NT2/D1 (cell line): ENCODE data around the gene CSRP2.

Source experiments
- YY1 ChIP-seq: IDR thresholded peaks from 2 replicates; pipeline ENCODE4 v1.6.1; 2011; ENCODE audit not compliant: insufficient read length, insufficient read depth
- ZNF274 ChIP-seq: IDR thresholded peaks from 2 replicates; pipeline ENCODE4 v1.6.1; 2011; ENCODE audit warnings: mild to moderate bottlenecking, low read depth, low read length

- no peak for TF ChIP-seq YY1
- TF ChIP-seq ZNF274: no peak
These were observed 31.6 kb downstream of the CSRP2 start for GRCh38 chr12:76847260-76847659.
